Hematopoietic multipotent progenitor cell (in vitro differentiated cells): ENCODE data around the gene DDX6. TPM values are rescaled to one million over a fixed set of nuclear protein-coding genes. Genes with fewer than 3 reads are reported as not detected.
A peak's percentile ranks its signal among the peaks of the same experiment; 100 is the strongest.

Experiments used
- DNase-seq, 3 donors: peaks; one replicate each; pipeline ENCODE4 v3.0.0-alpha.2; 2011 to 2015; ENCODE audit warnings: low read depth in 2 of 3, low spot score in 2 of 3
- small RNA-seq: library from RNA; depleted of rRNA; stranded (forward); fragments of <200 nt; gene quantifications from one replicate; pipeline ENCODE3, GENCODE V24; 2012
- total RNA-seq: library from RNA; depleted of rRNA; stranded (reverse); fragments of >200 nt; gene quantifications from one replicate; pipeline ENCODE4 v1.2.3, GENCODE V29; 2012

Gene DDX6
- total RNA-seq, 1 donor: 69.7 TPM

DNA sequence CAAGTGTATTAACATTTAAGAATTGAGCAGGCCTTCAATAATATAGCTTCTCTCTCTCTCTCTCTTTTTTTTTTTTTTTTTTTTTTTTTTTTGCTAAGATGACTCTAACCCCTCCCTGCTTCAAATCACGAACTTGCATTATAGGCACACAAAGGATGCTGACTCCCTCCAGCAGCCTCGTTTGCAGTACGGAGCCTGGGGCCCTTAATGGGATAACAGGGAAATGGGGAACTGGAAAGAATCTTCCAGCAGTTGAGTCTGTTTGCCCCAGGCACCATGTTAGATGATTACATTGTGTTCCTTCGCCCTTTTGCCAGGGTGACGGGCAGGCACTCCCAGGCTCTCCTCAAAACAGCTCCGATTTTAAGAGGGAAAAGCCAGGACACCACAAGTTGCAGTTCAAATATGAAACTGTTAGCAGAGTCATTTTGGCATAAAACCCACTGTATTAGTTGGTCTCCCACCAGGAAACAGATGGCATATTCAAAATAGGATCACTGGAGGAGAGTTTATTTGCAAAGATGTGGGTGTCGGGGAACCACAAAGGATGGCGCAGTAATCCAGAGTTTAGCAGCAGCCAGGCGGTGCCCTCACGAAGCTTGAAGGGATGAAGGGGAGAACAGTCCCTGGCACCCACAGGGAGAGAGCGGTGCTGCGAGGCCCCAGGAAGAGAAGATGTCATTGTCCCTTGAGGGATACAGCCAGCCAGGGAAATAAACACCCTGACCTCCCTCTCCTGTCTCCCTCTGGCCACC, 85.0 kb downstream of the DDX6 start:
- peak in 1 of 3 donors; percentile 60 for DNase-seq

DNA sequence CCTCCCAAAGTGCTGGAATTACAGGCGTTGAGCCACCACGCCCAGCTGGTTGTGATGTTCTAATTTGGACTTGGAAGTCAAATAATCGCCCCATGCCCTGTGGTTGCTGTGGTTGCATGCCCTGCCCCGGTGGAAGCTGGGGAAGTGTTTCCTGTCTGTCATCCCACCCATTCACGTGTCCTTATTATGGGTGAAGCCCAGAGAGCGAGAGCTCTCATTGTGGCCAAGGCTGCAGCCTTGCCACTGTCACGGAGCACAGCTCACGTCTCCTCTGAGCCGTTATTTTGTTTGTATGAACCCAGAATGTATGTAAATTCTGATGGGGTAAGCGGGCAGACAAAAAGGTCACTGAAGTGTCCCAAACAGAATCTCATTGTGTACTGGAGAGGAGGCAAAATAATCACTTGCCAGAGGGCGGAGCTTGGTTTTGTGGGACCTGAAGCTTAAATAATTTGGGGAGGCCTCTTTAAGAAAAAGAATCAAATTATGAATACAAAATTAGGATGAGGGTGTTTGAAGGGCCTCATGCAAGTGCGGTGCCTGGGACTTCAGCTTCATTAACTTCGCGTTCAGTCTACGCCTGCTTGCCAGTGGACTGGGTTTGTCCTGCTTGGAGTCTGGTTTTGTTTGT, 85.7 kb downstream of the DDX6 start:
- DNase-seq: peak in 2 of 3 donors; percentile 53 to 55

DNA sequence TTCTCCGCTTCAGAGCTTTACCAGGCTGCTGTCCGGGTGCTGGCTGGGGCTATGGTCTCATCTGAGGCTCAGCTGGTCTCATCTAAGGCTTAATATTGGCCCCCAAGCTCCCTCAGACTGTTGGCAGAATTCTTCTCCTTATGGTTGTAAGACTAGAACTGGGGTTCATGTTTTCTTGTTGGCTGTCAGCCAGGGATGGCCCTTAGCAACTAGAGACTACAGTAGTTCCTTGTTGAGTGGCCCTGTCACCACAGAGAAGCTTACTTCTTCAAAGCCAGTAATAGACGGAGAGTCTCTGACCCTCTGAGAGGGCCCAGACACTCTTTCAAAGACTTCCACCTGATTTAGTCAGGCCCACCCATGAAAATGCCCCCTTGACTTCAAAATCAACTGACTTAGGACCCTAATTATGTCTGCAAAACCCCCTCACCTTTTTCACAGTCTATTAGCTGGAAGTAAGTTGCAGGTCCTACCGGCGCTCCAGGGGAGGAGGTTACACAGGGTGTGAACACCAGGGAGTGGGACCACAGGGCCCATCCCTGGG, 87.3 kb downstream of the DDX6 start:
- peak in 1 of 3 donors; percentile 71 for DNase-seq

DNA sequence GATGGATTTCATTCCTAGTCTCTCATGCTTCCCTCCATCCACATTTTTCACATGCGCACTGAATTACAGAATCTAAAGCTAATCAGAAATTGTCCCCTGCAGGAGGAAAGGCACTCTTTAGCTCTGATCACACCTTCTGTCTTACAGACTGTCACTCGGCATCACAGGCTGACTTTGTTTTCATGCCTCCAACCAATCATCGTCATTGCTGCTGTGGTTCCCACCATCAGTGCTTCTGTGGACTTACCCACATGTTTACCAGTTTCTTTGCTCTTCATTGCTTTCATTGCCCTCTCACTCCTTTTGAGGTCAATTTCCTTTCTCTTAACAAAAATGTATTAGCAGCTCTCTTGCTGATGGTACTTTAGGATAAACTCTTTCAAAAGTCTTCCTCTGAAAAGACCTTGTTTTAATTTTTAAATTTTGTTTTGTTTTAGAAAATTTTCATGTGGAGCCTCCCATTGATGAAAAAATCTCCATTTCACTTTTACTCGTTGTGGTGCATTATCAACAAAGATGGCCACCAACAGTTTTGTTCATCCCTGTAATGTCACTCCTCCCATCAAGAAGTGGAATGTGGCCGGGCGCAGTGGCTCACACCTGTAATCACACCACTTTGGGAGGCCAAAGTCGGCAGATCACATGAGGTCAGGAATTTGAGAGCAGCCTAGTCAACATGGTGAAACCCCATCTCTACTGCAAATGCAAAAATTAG, 91.3 kb downstream of the DDX6 start:
- peak in 1 of 3 donors; percentile 61 for DNase-seq

Small RNA genes lying within 50 kb of the gene (small RNA-seq; reads per million reads assigned to genes)
- gene AP004609.2: not detected
- gene RF00019: not detected
- not detected for gene RNU6-376P

Other genes with a start within 250 kb of the DDX6 start
- 24.0 TPM for gene IFT46, start 225.2 kb downstream of the DDX6 start, total RNA-seq
- gene ARCN1, start 218.8 kb downstream of the DDX6 start, total RNA-seq: 27.5 TPM
- gene PHLDB1, start 183.5 kb downstream of the DDX6 start, total RNA-seq: 4.0 TPM
- gene TREH, start 111.5 kb downstream of the DDX6 start, total RNA-seq: not detected
- gene CXCR5, start 92.7 kb upstream of the DDX6 start, total RNA-seq: 0.54 TPM
- 17.5 TPM for gene BCL9L, start 134.8 kb upstream of the DDX6 start, total RNA-seq
- gene UPK2, start 165.1 kb upstream of the DDX6 start, total RNA-seq: not detected
- not detected for gene FOXR1, start 180.6 kb upstream of the DDX6 start, total RNA-seq
- 34.2 TPM for gene CENATAC, start 207.0 kb upstream of the DDX6 start, total RNA-seq
- gene RPS25, start 227.2 kb upstream of the DDX6 start, total RNA-seq: 1,067 TPM
- gene TRAPPC4, start 227.6 kb upstream of the DDX6 start, total RNA-seq: 70.6 TPM
- gene SLC37A4, start 239.7 kb upstream of the DDX6 start, total RNA-seq: 23.7 TPM